ENCODE measurements around the gene MEF2C. TPM values are rescaled to one million over a fixed set of nuclear protein-coding genes. Genes with fewer than 3 reads are reported as not detected.

The MEF2C gene
- total RNA-seq, 1 donor from 2014 or later, result 0.26 TPM

DNA sequence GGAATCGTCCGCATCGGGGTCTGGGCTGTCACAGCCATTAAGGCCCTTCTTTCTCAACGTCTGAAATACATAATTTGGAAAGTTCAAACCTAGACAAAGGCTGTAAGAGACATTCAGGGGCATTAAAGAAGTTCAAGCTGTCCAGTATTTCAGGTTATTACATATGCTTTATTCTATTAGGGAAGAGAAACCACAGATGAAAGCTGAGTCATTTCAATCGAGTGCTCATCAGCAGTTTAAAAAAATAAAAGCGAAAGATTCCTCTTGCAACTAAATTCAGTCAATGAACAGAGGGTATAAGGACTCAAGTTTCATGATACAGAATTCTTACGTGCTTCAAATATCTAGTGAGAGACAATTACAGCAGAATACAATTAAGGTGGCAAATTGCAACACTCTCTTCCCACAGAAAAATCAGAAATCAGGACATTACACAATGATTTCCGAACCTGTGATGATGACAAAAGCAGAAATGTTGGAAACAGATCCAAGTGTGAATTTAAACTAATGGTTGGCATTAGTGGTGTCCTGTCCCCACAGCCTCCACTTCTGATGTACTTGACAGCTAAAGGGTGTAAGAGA, 121.6 kb downstream of the MEF2C start:
- H3K4me3 Mint-ChIP-seq, result no peak overlapping the region
- no peaks in the 10 kb centered on the region for H3K4me1 ChIP-seq
- H4K20me1 ChIP-seq (ENCODE audit: low read depth), result no peaks in the 10 kb centered on the region
- no peaks in the 10 kb centered on the region for H3K79me2 ChIP-seq (ENCODE audit: low read depth)
- H3K27ac Mint-ChIP-seq, result no peak overlapping the region
- peak overlapping the region; percentile 37 for H2AFZ ChIP-seq (replicated peaks)
- no peaks in the 10 kb centered on the region for H3K27me3 Mint-ChIP-seq (ENCODE audit: insufficient read depth, low read depth)
- no peaks in the 10 kb centered on the region for H3K4me1 Mint-ChIP-seq
- no peaks in the 10 kb centered on the region for H3F3A ChIP-seq (ENCODE audit: low read depth)
- H3K9ac ChIP-seq, result no peak overlapping the region
- H3K9me3 ChIP-seq (ENCODE audit: low read depth), result no peaks in the 10 kb centered on the region
- H3K27ac ChIP-seq, result no peak overlapping the region
- no peaks in the 10 kb centered on the region for H3K36me3 Mint-ChIP-seq
- no peak for DNase-seq (ENCODE audit: low spot score)
- no peaks in the 10 kb centered on the region for H3K9me3 Mint-ChIP-seq
- no peak overlapping the region for H3K4me2 ChIP-seq
- TF ChIP-seq EZH2phosphoT487 (IDR thresholded peaks at IDR 0.05) (no peak), EZH2 (IDR thresholded peaks at IDR 0.05) (no peak)
- TF ChIP-seq, protein P1, sequence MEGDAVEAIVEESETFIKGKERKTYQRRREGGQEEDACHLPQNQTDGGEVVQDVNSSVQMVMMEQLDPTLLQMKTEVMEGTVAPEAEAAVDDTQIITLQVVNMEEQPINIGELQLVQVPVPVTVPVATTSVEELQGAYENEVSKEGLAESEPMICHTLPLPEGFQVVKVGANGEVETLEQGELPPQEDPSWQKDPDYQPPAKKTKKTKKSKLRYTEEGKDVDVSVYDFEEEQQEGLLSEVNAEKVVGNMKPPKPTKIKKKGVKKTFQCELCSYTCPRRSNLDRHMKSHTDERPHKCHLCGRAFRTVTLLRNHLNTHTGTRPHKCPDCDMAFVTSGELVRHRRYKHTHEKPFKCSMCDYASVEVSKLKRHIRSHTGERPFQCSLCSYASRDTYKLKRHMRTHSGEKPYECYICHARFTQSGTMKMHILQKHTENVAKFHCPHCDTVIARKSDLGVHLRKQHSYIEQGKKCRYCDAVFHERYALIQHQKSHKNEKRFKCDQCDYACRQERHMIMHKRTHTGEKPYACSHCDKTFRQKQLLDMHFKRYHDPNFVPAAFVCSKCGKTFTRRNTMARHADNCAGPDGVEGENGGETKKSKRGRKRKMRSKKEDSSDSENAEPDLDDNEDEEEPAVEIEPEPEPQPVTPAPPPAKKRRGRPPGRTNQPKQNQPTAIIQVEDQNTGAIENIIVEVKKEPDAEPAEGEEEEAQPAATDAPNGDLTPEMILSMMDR (IDR thresholded peaks at IDR 0.05), result no peak
- H3K27me3 ChIP-seq, result no peaks in the 10 kb centered on the region
- no peaks in the 10 kb centered on the region for H3K36me3 ChIP-seq
- no peak overlapping the region for H3K4me3 ChIP-seq

DNA sequence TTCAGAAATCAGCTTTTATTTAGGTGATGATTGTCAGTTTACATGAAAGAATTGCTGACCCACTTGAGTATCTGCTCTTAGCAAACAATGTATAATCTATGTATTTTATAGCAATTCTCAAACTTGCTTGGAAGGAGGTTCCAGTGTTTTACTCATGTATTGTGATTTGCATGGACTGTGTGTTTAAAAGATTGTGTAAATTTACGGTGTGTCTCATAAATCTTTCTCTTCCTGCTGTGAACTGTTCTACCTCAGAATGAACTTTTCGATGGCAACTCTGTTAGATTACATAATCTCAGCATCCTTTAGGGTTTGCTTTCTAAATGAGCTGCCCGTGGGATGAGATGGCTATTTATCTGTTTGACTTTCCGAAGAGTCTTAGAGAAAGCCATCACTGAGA, 122.5 kb downstream of the MEF2C start:
- Histone ChIP-seq H3K79me2 (ENCODE audit: low read depth) (no peaks in the 10 kb centered on the region), H4K20me1 (ENCODE audit: low read depth) (no peaks in the 10 kb centered on the region), H3K4me2 (no peak overlapping the region), H3K9me3 (ENCODE audit: low read depth) (no peaks in the 10 kb centered on the region), H3K27me3 (no peaks in the 10 kb centered on the region), H3K36me3 (no peaks in the 10 kb centered on the region), H2AFZ (replicated peaks) (no peak overlapping the region), H3K9ac (no peak overlapping the region), H3K4me1 (no peaks in the 10 kb centered on the region), H3F3A (ENCODE audit: low read depth) (no peaks in the 10 kb centered on the region), H3K27ac (no peak overlapping the region), H3K4me3 (no peak overlapping the region)
- no peak overlapping the region for H3K4me3 Mint-ChIP-seq
- no peaks in the 10 kb centered on the region for H3K36me3 Mint-ChIP-seq
- no peaks in the 10 kb centered on the region for H3K4me1 Mint-ChIP-seq
- H3K9me3 Mint-ChIP-seq, result no peaks in the 10 kb centered on the region
- H3K27me3 Mint-ChIP-seq (ENCODE audit: insufficient read depth, low read depth), result no peaks in the 10 kb centered on the region
- no peak overlapping the region for H3K27ac Mint-ChIP-seq
- TF ChIP-seq EZH2phosphoT487 (IDR thresholded peaks at IDR 0.05) (no peak), EZH2 (IDR thresholded peaks at IDR 0.05) (no peak)
- TF ChIP-seq, protein P1 (IDR thresholded peaks at IDR 0.05), result no peak
- no peak for DNase-seq (ENCODE audit: low spot score)

DNA sequence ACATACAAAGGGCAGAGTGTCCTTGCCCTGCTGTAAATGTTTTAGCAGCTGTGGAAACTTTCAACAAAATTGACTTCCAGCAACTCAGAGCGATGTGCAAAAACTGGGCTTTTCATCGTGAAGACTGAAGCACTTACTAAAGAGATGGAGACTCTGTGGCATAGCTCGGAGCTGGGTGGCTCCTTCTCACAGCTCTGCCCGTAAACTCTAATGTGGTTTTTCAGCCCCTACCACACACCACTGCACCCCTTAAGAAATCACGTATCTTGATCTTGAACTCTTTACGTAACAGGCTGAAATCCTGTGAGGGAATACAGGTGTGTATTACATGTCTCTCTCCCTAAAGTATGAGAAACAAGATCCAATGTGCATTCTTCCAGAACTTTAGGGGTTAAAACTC, 124.4 kb downstream of the MEF2C start:
- no peaks in the 10 kb centered on the region for H3K27me3 Mint-ChIP-seq (ENCODE audit: insufficient read depth, low read depth)
- no peaks in the 10 kb centered on the region for H3K4me1 ChIP-seq
- no peaks in the 10 kb centered on the region for H3K4me1 Mint-ChIP-seq
- no peak overlapping the region for H3K4me3 Mint-ChIP-seq
- H3K9me3 ChIP-seq (ENCODE audit: low read depth), result no peaks in the 10 kb centered on the region
- H3K27me3 ChIP-seq, result no peaks in the 10 kb centered on the region
- H3F3A ChIP-seq (ENCODE audit: low read depth), result no peaks in the 10 kb centered on the region
- no peak overlapping the region for H3K4me2 ChIP-seq
- H3K27ac ChIP-seq, result no peak overlapping the region
- H3K27ac Mint-ChIP-seq, result no peak overlapping the region
- no peaks in the 10 kb centered on the region for H3K36me3 ChIP-seq
- no peaks in the 10 kb centered on the region for H4K20me1 ChIP-seq (ENCODE audit: low read depth)
- no peak for DNase-seq (ENCODE audit: low spot score)
- no peaks in the 10 kb centered on the region for H3K9me3 Mint-ChIP-seq
- H2AFZ ChIP-seq (replicated peaks), result no peak overlapping the region
- TF ChIP-seq EZH2phosphoT487 (IDR thresholded peaks at IDR 0.05), result no peak
- TF ChIP-seq, protein P1 (IDR thresholded peaks at IDR 0.05), result no peak
- no peak for TF ChIP-seq EZH2 (IDR thresholded peaks at IDR 0.05)
- no peak overlapping the region for H3K9ac ChIP-seq
- H3K36me3 Mint-ChIP-seq, result no peaks in the 10 kb centered on the region
- no peak overlapping the region for H3K4me3 ChIP-seq
- H3K79me2 ChIP-seq (ENCODE audit: low read depth), result no peaks in the 10 kb centered on the region
